HCT116 (cell line): ENCODE results near the gene TFCP2.

Source experiments
- CTCF ChIP-seq, 3 experiments: fragments of 200-600 bp in 1 of 3; sonication (generic) in 1 of 3; IDR thresholded peaks in 2 of 3; conservative IDR thresholded peaks in 1 of 3; 2 replicates each; pipeline ENCODE4 v1.5.1; 2012 to 2017; ENCODE audit warnings: low read depth in 2 of 3, low read length in 2 of 3, antibody characterized with exemption in 1 of 3, borderline replicate concordance in 1 of 3, control low read depth in 1 of 3, mild to moderate bottlenecking in 1 of 3, mixed read lengths in 1 of 3, mixed run types in 1 of 3, moderate library complexity in 1 of 3; ENCODE audit not compliant: insufficient read depth in 1 of 3
- EZH2 ChIP-seq: fragments of 200-600 bp; sonication (generic); IDR thresholded peaks from 2 replicates; pipeline ENCODE4 v1.6.1; 2017; ENCODE audit warnings: antibody characterized with exemption, mixed run types
- POLR2A ChIP-seq: IDR thresholded peaks from 2 replicates; pipeline ENCODE4 v1.7.0; 2011; ENCODE audit warnings: borderline replicate concordance; ENCODE audit not compliant: insufficient read depth, insufficient read length; ENCODE audit errors: extremely low read depth
- SIN3A ChIP-seq: IDR thresholded peaks from 2 replicates; pipeline ENCODE4 v1.6.1; 2012; ENCODE audit warnings: low read depth
- ZBTB33 ChIP-seq: IDR thresholded peaks from 2 replicates; pipeline ENCODE4 v1.6.1; 2011; ENCODE audit warnings: mild to moderate bottlenecking, low read length, moderate library complexity; ENCODE audit not compliant: insufficient replicate concordance; ENCODE audit errors: extremely low read depth

GRCh38 chr12:51171884-51172514 is 936 bp downstream of the TFCP2 start:
- no peak for TF ChIP-seq CTCF (IDR thresholded peaks at IDR 0.05 in 2 of 3, conservative IDR thresholded peaks at IDR 0.05 in 1 of 3; ENCODE audit: borderline replicate concordance in 1 of 3, insufficient read depth in 1 of 3, low read depth in 2 of 3, low read length in 2 of 3)
- no peak for TF ChIP-seq ZBTB33
- TF ChIP-seq POLR2A: no peak
- TF ChIP-seq SIN3A: no peak
- no peak for TF ChIP-seq EZH2
